ENCODE results near the gene TREML2.
"Not testable (repeated sequence)": the region's sequence is repeated elsewhere in the genome, so short reads cannot be mapped to it uniquely, and the experiment has no call there.

The TREML2 gene

DNA sequence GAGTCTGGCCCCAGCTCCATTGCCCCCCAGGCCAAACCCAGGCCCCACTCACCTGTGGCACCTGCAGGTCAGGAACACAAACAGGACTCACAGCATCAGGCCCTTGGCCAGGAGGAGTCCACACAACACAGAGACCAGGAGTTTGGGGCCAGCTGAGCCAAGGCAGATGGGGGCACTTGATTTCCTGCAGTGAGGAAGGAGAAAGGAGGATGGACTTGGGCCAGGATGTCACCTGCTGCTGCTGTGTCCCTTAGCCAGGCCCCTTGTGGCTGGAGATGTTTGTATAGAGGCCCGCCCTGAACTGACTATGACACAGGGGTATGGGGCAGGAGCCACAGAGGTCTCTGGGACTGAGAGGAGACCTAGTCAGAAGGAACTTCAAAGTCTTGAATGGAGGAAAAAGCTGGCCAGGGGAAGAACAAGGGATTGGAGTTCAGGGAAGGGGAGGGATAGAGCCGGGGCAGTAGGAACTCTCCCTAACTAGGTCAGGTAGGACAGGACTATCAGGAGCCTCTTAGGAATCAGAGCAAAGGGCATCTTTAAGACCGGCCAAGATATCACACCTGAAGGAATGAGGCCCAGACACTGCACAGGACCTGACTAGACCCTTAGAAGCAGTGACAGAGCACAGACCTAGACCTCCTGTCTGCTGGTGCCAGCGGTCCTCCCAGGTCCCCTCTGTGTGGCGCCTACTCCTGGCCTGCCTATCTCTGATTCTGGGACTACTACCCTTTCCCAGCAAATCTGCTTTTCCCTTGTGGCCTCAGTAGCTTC, 8.8 kb upstream of the TREML2 start:
- no peak for DNase-seq (ENCODE audit: low read depth in 1 of 2, low spot score in 1 of 2)

GRCh38 chr6:41208439-41209106, 7.6 kb upstream of the TREML2 start:
- DNase-seq (ENCODE audit: low read depth in 1 of 2, low spot score in 1 of 2): no peak

GRCh38 chr6:41204156-41204555, 3.2 kb upstream of the TREML2 start:
- no peak for DNase-seq (ENCODE audit: low read depth in 1 of 2, low spot score in 1 of 2)

DNA sequence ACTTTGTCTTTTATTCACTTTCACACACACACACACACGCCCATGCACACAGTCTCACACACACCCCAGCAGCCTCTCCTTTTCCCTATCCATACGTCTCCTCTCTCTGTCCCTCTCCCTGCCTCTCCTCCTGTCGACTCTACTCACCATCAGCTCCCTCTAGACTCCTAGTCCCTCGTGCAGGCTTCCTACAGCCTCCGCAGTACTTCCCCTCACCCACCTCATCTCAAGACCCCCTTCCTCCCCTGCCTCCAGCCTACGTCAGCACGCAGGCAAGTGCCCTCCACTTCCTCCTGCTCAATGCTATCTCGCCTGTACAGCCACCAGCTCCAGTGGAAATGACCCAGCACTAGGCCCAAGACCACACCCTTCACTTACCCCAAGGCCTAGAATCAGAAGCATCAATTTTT, 820 bp upstream of the TREML2 start:
- no peak for DNase-seq (ENCODE audit: low read depth in 1 of 2, low spot score in 1 of 2)

DNA sequence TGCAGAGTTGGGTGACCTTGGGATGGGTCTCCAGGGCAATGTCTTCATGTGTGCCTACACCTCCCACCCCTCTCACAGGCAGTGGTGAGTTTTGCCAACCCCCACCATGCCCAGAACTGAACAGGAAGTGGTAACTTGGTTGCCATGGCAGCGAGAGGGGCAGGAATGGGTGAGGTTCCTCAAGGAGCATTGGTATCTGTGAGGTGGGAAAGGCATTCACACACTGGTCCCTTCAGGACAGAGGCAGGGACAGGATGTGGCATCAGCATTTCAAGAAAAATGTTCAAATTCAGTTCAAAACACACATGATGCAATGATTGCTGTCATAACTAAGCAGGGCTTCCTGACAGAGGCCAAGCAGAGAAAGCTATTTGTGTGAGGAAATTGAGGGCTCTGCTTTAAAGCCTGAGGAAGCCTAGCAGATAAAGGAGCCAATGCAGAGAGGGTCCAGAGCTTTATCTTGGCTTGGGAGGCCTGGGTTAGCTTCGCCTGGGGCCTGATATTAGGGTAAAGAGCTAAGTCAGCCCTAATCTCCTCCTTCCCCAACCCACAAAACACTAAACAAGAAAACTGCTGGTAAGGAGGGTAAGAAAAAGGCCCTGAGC, 551 bp downstream of the TREML2 start:
- peak in 1 of 2 donors; percentile 42 for DNase-seq (ENCODE audit: low read depth in 1 of 2, low spot score in 1 of 2)

DNA sequence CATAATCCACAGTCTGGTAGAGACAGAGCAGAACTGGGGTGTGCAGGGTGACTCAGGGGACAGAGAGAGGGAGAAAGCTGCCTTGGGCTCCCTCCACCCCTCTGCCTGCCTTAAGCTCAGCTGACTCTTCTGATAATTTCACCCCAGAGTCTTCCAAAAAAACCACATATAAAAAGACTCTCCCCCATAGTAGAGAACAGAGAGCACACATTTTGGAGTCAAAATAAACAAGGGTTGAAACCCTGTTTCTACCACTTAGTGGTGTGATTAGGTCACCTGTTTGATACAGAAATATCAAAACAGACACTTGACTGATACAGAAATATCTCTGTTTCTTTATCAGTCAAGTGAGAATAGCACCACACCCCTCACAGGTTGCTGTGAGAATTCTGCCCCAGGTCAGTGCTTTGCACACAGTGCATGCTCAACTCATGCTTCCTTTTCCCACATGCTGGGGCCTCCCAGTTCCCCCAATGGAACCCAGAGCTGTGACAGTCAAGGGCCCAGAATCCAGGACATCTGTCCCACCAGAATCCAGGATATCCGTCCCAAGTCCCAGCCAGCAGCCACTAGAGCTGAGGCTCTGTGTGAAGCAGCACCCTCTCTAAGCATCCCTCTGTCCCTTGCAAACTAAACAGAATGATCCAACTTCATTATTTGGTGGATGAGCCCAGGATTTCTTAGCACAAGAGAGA, 1.2 kb downstream of the TREML2 start:
- no peak for DNase-seq (ENCODE audit: low read depth in 1 of 2, low spot score in 1 of 2)

DNA sequence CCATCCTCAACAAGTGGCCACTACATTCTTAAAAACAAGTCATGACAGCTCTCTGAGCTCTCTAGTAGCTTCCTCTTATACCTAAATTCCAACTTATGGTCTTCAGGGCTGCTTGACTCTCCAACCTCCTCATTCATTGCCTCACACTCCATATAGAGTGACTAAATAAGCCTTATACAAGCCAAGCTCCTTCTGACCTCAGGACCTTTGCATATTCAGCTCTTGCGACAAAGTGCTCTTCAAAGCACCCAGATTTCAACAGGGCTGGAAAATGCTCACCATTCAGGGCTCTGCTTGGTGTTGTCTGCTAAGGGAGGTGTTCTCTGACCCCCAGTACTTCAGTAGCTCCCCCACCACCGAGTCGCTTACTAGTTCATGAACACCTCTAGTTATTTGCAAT, 3.7 kb downstream of the TREML2 start:
- no peak for DNase-seq (ENCODE audit: low read depth in 1 of 2, low spot score in 1 of 2)

- no peak for DNase-seq (ENCODE audit: low read depth in 1 of 2, low spot score in 1 of 2)
These were observed 6.6 kb downstream of the TREML2 start for GRCh38 chr6:41194386-41194785.

DNA sequence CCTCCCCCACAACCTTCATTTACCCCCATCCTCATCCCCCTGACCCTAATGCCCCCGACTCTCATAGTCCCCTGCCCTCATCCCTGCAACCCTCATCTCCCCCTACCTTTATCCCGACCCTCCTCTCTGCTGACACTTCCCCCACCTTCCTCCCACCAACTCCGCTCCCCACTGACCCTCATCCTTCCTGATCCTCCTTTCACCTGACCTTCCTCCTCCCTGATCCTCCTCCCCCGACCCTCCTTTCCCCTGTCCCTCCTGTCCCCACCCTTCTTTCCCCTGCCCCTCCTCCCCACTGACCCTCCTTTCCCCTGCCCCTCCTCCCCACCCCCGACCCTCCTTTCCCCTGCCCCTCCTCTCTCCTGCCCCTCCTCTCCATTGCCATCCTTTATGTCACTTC, 7.1 kb downstream of the TREML2 start:
- DNase-seq (ENCODE audit: low read depth in 1 of 2, low spot score in 1 of 2): no peak

GRCh38 chr6:41193171-41193734, 7.7 kb downstream of the TREML2 start:
- no peak for DNase-seq (ENCODE audit: low read depth in 1 of 2, low spot score in 1 of 2)

DNA sequence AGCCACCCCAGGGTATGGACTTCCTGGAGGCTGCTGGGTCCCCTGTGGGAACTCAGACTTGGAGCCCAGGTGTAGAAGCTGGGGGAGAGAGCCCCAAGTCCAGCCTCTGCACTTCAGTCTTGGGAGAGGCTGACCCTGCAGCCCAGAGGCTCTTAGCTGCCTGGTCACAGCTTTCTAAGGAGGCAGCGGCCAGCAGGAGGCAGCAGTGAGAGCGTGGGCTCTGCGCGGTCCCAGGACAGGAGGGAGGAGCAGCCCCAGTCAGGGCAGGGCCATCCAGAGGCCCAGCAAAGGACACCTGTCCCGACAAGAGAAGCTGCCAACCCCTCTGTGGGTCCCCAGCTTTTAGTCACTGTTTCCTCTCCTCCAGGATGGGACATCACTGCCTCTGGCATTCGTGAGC, 9.4 kb downstream of the TREML2 start:
- DNase-seq (ENCODE audit: low read depth in 1 of 2, low spot score in 1 of 2): peak in 1 of 2 donors; percentile 33

DNA sequence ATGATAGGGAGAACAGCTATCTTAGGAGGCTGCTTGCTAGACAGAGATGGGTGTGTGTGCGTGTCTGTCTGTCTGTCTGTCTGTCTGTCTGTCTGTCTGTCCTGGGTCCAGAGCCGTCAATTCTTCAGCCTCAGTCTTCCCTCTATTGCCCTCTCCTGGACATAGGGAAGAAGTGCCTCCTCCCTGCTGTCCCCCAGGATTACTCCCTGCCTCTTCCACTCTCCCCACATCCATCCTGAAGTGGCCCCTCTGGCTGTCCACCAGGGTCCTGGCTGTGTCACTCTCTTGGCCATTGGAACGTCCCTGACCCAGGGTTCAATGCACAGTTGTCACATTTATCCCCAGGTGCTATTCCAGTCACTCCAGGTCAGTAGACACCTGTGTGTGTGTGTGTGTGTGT, 10.2 kb downstream of the TREML2 start:
- no peak for DNase-seq (ENCODE audit: low read depth in 1 of 2, low spot score in 1 of 2)

DNA sequence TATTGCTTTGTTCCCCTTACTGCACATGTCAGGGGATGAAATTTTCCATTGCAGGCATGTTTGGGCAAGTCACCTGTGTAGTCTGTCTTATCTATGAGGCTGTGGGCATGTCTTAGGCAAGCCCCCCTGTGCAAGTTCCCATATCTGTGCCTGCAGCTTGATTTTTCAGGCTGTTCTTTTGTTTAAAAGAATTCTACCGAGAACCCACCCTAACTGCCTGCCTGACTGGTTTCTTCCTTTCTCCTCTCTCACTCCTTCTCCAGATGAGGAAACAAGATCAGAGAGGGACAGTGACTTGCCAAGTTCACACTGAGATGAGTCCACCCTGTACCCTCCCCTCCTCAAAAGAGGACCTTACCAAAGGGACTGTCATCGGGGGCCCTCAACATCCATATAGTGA, 11.0 kb downstream of the TREML2 start:
- DNase-seq (ENCODE audit: low read depth in 1 of 2, low spot score in 1 of 2): no peak

DNA sequence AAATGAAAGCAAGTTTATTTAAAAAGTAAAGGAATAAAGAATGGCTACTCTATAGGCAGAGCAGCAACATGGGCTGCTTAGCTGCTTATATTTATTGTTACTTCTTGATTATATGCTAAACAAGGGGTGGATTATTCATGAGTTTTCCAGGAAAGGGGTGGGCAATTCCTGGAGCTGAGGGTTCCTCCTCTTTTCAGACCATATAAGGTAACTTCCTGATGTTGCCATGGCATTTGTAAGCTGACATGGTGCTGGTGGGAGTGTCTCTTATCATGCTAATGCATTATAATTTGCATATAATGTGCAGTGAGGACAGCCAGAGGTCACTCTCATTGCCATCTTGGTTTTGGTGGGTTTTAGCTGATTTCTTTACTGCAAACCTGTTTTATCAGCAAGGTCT, 11.9 kb downstream of the TREML2 start:
- DNase-seq (ENCODE audit: low read depth in 1 of 2, low spot score in 1 of 2): not testable (repeated sequence)

GRCh38 chr6:41187924-41188886, 12.7 kb downstream of the TREML2 start:
- no peak for DNase-seq (ENCODE audit: low read depth in 1 of 2, low spot score in 1 of 2)

DNA sequence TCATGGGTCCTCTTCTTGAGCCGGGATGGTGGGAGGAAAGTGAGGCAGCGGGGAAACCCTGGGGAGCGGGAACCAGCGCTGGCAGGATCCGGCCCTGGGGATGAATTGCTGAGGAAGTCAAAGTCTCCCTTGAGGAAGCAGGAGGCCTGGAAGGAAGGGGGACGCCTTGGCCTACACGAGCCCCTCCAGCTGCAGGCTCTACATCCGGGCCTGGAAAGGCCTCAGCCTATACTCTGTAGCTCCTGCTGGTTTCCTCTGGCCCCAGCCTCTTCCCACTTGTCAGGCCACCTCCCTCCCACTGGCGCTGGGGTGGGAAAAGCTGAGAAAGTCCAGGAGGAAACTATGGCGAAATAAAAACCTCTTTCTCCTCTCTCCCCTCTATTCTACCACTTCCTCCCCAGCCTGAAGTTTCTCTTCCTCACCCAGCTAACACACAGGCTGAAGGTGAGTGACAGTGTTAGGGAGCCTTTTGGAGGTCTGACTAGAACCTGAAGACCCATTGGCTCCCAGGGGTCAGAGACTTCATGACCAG, 14.9 kb downstream of the TREML2 start:
- DNase-seq (ENCODE audit: low read depth in 1 of 2, low spot score in 1 of 2): no peak

- DNase-seq (ENCODE audit: low read depth in 1 of 2, low spot score in 1 of 2): no peak
These were observed 16.2 kb downstream of the TREML2 start for GRCh38 chr6:41184761-41185160.

DNA sequence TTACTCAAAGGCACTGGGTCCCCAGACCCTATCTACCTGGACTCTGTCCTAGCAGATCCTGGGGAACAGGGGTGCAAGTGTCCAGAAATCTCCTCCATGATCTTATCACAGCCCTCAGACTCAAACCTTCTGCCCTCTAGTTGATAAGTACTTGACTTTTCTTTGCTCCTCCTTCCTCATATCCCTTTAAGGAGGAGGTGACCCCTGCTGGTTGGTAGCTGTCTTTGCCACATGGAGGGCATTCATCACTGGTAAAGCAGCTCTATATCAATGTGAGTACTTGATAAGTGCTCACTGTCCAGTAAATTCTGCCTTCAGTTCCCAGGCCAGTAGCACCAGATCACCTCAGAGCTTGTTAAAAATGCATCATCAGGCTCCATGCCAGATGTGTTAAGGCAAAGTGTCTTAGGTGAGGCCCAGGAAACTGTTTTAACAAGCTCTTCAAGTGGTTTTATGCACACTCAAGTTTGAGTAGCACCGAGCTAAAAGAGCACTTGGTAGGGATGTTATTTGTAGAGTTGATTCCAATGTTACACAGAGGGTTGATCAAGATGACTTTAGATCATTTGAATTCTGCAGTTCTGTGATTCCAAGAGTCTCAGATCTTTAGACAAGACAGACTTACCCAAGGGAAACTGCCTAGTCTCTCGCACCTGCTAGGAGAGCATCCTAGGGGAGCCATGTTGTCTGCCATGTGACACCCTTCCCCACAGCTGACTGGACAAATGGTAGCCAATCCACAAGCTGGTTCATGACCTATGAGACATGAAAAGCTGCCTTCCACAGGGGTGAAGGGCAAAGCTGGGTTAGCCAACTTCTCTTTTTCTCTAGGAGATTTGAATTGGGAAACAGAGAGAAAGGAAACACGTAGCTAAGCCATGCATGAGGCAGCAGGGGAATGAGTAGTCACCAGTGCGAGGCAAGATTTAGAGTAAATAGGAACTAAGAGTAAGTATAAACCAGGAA, 18.6 kb downstream of the TREML2 start:
- peak in 1 of 2 donors; percentile 16 for DNase-seq (ENCODE audit: low read depth in 1 of 2, low spot score in 1 of 2)

- no peak for DNase-seq (ENCODE audit: low read depth in 1 of 2, low spot score in 1 of 2)
These were observed 19.4 kb downstream of the TREML2 start for GRCh38 chr6:41181566-41181965.

Data from stimulated activated CD4-positive, alpha-beta T cell treated with anti-CD3 and anti-CD28 coated beads, Interleukin-15, amount 100 ng/mL, for 1 hour (primary cell).